Hippocampal formation (tissue), 2 donors: ENCODE data around the gene PKD2L1.
"Not testable (repeated sequence)": the region's sequence is repeated elsewhere in the genome, so short reads cannot be mapped to it uniquely, and the experiment has no call there.

ENCODE experiments used
- DNase-seq, 2 donors: peaks; one replicate each; lab custom pipeline; 2025; lab: John Stamatoyannopoulos, UW

The PKD2L1 gene

DNA sequence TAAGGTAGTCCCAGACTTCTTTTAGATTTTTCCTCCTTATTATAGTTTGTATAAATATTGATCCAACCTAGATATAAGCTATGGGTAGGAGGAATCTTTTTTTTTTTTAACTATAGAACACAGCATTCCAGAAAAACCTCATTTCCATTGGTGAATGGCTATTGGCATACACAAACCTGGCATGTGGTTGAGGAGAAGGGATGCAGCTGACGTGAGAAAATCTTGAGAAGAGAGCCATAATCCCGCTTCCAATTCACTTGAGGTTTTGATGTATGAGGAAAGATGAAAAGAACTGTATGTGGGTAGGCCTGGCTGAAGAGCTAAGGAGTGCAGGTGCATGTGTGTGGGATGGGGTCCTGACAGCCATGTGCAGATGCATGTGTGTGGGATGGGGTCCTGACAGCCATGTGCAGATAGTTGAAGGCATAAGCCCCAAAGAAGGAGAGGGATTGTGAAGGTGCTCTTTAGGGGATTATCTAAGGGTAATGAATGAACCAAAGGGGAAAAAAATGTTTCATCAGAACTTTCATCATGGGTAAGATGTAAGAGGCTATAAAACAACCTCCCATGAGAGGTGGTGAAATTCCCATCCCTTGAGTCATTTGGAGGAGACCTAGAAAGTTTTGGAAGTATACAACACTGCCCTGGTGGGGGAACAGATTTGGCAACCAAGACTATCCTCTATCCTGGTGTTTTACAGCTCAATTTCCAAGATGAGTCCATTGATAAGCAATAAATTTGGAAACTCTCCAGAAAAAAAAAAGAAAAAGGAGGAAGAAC lies 3.8 kb upstream of the PKD2L1 start:
- DNase-seq: no peak

DNA sequence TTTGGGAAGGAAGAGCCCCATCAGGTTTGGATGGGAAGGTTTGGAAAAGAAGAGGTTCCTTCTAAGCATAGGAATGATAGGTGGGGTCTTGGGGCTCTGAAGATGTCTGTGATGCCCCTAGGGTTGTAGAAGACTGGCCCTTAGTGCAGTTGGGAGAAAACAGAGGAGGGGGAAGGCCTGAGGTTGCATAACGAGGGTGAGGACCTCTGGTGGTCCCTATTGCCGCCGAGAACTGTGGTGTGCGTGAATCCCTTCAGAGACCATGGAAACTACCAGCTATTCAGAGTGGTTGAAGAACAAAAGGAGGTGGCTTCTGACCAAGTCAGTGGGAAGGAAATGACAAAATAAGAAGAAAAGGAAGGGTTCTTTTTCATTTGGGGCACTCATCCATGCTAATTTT lies 3.1 kb upstream of the PKD2L1 start:
- no peak for DNase-seq

DNA sequence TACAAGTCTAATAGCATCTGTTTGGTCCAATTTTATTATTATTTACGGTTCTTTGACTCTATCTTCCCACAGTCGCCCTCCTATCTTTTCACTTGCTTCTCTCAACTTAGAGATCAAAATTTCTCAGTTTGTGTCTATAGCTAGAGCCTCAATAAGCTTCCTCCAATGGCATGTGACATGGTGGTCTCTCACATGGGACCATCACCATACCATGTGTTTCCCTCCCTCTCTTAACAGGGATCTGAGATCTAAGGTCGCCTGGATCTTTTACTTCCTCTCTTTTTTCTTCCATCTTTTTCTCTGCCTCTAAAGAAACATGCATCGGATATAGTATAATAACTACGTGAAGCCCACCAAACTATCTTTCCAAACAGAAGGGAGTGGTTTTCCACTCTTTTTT lies 1.8 kb downstream of the PKD2L1 start:
- no peak for DNase-seq

DNA sequence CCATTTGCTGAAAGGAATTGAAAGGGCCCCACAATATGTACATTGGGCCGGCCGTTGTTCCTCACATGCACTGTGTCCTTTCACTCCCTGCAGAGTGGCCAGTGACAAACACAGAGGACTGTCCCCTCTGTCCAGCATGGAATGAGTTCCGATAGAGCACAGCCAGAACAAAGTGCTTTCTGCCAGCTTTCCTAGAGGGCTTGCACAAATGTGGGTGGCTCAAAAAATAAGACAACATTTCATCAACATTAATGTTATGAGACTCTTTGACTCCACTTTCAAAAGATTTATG lies 2.4 kb downstream of the PKD2L1 start:
- no peak for DNase-seq

DNA sequence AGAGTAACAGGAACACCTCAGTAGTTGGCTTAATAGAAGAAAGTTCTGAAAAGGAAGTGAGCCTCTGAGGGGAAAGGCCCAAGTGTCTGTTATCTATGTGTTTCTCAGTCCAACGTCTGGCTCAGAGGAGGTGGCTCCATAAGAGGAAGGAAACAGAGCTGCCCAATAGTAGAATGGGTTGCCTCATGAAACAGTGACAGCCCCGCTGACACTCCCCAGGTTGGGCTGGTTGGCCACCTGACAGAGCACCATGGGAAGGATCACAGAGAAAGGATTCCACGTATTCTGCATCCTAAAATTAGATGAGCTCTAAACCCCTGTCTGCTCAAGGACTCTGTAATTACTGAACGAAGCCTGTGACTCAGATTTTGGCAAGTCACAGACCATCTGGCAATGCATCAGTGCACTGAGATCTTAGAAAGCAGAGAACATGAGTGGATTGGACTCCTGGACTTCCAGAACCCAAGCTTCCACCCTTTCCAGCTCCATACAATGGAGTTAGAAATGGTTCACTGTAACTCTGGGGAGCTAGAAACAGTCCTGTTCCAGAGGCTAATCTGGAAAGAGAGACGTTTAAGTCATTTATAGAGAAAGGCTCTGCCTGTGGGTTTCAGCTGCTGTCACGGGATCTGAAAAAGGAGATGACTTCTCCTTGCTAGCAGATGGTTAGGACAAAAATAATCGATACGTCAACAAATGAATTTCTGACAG lies 2.9 kb downstream of the PKD2L1 start:
- peak in 1 of 2 donors; percentile 22 for DNase-seq

DNA sequence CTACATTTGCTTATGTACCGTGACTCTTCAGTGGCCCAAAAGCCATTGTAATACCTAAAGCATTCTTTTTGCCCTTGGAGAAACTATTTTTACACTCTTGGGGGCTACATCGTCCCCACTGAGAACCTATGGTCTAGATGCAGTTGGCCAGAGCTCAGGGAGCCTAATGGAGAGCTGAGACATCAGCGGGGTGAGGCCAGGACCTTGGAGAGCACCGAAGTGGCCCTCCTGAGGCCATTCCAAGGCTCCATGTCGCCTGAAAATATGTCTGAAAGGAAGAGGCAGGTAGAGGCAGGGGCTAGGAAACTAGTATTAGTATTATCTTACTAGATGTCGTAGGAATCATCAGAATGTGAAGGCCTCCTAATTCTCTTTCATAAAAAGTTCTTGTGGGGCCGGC lies 4.9 kb downstream of the PKD2L1 start:
- no peak for DNase-seq

DNA sequence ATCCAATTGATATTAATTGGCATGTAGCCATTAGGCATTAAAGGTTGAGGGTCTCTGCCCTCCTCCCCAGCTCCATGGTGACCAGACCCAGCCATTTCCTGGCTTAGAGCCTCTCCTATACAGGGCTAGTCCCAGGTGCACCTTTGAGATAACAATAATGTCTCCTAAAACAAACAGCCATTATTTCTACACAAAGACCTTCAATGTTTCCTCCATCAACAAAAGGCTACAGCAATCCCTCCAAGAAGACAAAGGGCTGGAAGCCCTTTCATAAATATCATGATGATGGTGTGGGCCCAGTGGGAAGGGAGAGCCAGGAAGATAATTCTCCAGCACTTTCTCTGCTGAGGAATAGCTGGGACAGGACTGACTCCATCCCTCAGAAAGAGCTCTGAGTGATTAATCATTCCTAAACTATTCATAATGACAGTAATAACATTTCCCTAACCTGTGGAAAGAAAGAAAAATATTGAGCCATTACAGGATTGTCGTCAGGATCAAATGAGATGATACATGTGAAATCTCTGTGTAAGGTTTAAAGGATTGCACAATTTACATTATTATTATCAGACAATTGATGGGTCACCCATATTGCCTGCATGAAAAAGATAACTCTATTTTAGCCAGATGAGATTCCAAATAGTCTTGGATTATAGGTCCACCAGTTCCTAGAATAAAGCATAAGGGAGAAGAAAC lies 10.2 kb downstream of the PKD2L1 start:
- peak in 1 of 2 donors; percentile 62 for DNase-seq

DNA sequence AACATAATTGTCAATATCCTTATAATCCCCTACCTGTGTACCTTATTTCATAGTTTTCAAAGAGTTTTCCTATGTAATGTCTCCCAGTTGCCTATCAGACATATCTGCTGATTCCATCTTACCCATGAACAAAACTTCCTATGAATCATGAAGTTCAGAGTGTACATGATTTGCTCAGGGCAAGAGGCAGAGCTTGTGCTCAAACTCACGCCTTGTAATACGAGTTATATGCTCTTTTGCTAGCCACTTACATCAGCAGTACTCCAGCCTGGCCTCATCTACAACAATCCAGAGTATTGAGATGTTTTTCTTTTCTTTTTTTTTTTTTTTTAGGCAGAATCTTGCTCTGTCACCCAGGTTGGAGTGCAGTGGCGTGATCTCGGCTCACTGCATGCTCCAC lies 11.8 kb downstream of the PKD2L1 start:
- no peak for DNase-seq

DNA sequence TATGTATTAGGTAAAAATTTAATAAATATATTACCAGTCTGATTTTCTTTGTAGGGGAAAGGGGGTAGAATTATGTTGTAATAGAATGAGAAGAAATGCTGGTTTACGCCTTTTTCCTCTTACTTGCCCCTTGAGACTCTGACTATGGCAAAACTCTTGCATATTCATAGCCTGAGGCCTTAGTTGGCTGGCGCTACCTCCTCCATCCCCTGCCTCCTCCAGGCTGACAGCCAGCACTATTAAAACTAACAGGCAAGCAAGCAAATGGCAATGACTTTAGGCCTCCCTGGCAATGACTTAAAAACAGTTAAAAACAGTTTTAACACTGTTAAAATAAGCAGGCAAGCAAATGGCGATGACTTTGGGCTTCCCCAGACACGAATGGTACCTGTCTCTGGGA lies 14.4 kb downstream of the PKD2L1 start:
- DNase-seq: no peak

DNA sequence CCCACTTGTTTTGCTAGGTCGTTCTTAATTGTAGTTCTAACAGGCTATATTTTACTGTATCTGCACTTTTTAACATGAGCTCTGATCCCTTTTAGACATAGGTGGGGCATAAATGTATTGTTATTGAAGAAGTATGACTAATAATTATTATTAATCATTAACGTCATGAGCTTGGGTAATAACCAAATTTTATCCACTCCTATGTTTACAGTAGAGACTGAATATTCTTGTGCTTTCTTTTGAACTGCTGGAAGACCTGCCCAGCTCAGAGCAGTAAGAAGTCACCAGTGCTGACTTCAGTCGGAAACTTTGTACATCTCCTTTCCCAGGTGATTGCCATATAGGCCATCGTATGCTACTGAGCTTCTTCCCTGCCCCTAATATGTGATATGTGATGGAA lies 18.7 kb downstream of the PKD2L1 start:
- no peak for DNase-seq

DNA sequence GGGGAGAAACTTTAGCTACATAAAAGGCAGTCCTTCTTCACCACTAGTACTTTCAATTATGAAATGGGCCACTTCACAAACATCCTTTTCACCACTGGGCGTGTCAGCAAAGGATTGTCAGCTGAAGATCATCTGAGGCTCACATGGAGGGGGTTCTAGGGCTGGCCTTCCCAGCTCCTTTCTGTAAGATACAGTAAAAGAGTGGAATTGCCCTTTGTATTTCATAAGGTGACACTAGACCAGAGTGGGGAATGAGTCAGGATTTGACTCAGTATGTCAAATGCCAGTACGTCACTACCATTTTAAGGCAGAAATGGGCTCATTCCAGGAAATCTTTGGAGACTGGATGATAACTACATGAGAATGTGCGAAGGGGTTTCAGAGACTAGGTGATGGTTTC lies 22.3 kb downstream of the PKD2L1 start:
- DNase-seq: no peak

DNA sequence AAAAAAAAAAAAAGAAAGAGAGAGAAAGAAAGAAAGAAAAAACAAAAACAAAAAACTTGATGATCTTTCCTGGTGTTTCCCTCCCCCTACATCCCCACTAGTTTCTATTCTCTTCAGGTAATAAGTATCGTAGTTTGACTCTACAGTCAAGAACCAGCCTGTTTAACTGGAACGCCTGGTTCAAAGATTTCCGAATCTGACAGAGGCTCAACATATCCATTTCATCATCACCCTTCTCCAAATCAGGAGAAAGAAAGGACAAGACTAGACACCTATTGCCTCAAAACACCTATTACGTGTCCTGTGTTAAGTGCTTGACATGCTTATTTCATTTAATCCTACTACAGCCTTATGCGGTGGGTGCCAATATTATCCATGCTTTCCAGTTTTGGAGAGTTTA lies 23.2 kb downstream of the PKD2L1 start:
- no peak for DNase-seq

DNA sequence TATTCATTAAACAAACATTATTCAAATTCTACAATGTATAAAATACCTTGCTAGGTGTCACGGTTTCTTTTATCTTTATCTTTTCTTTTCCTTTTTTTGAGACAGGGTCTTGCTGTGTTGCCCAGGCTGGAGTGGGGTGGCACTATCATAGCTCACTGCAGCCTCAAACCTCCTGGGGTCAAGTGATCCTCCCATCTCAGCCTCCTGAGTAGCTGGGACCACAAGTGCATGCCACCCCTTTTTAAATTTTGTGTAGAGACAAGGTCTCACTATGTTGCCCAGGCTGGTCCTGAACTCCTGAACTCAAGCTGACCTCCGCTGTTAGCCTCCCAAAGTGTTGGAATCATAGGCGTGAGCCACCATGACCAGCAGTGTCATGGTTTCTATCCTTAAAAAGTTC lies 25.6 kb downstream of the PKD2L1 start:
- DNase-seq: no peak

DNA sequence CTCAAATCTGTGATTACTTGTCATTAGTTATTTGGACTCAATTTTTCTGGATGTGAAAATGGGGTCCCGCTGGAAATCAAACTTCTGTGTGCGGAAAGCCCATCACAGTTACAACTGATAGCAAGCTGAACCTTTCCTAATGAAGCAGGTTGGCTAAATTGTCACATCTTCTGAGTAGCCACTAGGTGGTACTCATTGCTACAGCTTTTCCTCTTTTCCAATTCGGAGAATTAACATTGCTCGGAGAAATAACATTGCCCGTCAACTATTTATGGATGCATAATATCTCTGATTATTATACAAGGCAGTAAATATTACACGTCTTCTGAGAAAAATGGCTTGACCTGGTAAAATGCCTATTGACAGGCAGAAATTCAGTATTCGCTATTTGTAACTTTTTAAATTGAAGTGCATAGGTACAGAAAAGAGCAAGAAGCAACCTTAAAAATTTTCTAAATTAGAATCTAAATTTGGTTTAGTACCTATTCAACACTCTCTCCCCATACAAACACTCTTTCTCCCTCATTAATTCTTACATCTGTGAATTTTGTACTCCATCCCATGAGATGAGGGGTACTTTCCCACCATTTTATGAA lies 26.2 kb downstream of the PKD2L1 start:
- peak in 1 of 2 donors; percentile 63 for DNase-seq

DNA sequence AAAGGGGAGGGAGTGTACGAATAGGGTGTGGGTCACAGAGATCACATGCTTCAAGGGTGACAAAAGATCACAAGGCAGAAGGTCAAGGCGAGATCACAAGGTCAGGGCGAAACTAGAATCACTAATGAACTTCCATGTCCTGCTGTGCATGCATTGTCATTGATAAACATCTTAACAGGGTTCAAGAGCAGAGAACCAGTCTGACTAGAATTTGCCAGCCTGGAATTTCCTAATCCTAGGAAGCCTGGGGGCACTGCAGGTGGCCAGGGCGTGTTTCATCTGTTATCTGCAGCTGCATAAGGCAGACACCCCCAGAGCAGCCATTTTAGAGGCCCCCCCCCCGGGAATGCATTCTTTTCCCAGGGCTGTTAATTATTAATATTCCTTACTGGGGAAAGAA lies 28.9 kb downstream of the PKD2L1 start:
- DNase-seq: not testable (repeated sequence)

DNA sequence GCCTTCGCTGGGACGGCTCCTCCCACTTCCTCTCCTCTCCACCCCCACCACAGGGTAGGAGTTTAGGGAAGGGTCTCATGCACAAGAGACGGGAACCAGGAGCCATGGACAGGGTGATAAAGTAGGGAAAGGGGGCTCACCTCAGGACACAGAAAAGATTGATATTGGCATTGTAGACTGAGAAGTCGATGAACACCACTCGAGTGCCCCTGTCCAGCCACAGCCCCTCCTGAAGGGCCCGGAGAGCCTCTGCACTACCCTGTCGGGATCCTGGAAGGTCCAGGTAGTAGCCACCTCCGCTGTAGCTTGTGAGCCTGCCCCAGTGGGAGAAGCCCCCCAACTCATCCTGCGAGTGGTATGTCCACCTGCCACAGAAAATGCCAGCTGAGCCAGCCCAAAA lies 32.8 kb downstream of the PKD2L1 start:
- no peak for DNase-seq

DNA sequence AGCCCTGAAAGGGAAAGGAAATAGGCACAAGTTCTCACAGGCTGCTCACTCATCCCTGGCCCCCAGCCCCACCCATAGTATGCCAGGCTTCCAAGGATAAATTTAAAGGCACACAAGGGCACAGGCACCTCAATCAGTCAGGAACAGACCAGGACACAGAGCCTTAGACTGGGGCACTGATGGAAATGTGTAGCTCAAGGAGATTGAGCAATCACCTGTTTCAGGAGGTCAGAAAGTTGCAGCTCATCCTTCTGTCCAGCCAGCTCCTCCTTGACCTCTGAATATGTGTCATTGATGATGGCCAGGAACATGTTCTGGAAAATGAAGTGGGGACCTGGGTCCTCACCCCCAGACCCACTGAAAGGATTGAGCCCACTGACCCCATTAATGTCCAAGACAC lies 37.0 kb downstream of the PKD2L1 start:
- no peak for DNase-seq

DNA sequence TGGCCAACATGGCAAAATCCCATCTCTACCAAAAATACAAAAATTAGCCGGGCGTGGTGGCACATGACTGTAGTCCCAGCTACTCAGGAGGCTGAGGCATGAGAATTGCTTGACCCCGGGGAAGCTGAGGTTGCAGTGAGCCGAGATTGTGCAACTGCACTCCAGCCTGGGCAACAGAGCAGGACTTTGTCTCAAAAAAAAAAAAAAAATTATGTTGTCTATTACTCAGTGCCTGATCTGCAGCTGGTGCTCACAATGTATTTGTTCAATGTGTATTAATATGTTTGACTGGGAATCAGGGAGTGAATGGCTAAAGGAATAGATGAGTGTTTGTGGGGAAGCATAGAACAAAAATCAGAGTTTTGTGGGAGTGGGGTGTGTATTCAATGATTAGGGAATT lies 37.7 kb downstream of the PKD2L1 start:
- DNase-seq: not testable (repeated sequence)

DNA sequence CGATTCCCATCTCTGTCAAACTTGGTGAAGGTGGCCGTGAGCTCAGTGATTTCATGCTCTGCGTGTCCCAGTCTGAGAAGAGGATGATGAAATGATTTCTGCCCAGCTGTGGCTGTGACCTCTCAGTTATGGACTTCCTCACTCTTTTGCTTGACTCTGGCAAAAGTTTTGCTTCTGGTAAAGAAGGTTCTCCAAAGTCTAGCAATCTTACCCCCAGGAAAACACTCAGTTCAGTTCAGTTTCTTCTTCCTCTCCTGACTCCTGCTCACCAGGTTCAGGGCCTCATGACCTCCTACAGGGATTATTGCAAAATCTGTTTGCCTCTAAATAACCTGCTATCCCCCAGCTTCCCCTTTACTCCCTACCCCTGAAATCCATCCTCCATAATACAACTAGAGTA lies 38.7 kb downstream of the PKD2L1 start:
- DNase-seq: no peak

DNA sequence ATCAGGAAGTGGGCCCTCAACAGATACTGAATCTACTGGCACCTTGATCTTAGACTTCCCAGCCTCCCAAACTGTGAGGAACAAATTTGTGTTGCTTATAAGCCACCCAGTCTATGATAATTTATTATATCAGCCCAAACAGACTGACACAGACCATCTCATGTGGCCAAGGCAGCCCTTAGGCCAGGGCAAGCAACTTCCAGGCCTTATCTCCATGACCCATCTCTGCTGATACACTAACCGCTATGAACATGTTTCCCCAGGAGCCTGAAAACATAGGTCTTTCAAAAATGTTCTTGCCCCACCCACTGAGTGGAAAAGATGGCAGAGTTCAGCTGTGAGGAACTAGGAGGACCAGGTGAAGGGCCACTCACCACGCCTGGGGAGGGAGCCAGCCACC lies 40.4 kb downstream of the PKD2L1 start:
- DNase-seq: no peak

DNA sequence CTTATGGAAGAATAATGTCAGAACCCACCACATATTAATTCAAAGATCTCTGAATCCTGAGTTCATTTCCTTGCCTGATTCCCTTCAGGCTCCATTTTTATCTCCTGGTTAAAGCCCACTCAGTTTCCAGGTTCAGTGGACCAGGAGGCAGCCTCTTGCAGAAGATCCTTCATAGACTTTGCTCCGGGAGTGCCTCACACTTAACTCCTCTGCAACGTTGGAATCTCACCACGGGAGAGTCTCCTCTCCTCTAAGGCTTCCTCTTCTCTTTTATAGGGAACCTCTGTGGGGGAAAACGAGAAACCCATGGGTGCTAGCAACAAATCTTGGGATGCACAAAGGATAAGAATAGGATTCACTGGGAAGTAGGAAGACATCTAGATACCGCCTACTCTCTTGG lies 41.8 kb downstream of the PKD2L1 start:
- DNase-seq: no peak

DNA sequence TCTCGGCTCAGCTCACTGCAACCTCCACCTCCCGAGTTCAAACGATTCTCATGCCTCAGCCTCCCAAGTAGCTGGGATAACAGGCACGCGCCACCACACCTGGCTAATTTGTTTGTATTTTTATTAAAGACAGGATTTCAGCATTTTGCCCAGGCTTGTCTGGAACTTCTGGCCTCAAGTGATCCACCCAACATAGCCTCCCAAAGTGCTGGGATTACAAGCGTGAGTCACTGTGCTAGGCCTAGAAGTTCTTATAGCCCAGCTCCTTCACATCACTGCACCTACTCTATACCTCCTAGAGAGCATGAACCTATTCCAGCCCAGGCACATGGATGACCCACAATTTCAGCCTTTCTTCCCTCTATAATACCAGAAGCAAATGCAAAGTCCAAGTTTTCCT lies 42.3 kb downstream of the PKD2L1 start:
- no peak for DNase-seq
